H1 (cell line): ENCODE data around the gene SPECC1. TPM values are rescaled to one million over a fixed set of nuclear protein-coding genes. Genes with fewer than 3 reads are reported as not detected.

Experiments used
- CTCF ChIA-PET: fragments of 300-600 bp; sonication (Branson Sonifier 250); formaldehyde crosslinking; loops from one replicate; lab custom pipeline; 2021; ENCODE audit not compliant: partially characterized antibody; lab: Charles Lee
- POLR2A ChIA-PET: fragments of 300-600 bp; sonication (Branson Sonifier 250); formaldehyde crosslinking; loops from one replicate; lab custom pipeline; 2021; ENCODE audit warnings: inconsistent platforms; ENCODE audit not compliant: partially characterized antibody; lab: Charles Lee
- DNase-seq, 2 experiments: peaks; one replicate each; pipeline versions ENCODE4 v3.0.0 to v3.0.0-alpha.2; 2010 to 2022; ENCODE audit warnings: low spot score in 2 of 2, low read depth in 1 of 2, mixed read lengths in 1 of 2
- FAIRE-seq: peaks from 2 replicates; lab custom pipeline; 2011; peaks lifted over from hg19 to GRCh38; lab: Jason Lieb, UNC
- H2AFZ ChIP-seq: 2 replicates; pipeline ENCODE4 v1.8.1; 2012; ENCODE audit warnings: low read length, inconsistent platforms
- H2AK5ac ChIP-seq: 2 replicates; pipeline ENCODE4 v1.6.1; 2013; ENCODE audit warnings: low read depth, low read length
- H2BK120ac ChIP-seq: replicated peaks from 2 replicates; pipeline ENCODE3; 2013; ENCODE audit warnings: low read depth, low read length, inconsistent platforms
- H2BK12ac ChIP-seq: 2 replicates; pipeline ENCODE4 v1.6.1; 2013; ENCODE audit warnings: low read depth, low read length
- H2BK15ac ChIP-seq: 2 replicates; pipeline ENCODE4 v1.6.1; 2013; ENCODE audit warnings: low read length
- H2BK20ac ChIP-seq: 2 replicates; pipeline ENCODE4 v1.6.1; 2013; ENCODE audit warnings: low read length
- H2BK5ac ChIP-seq: 2 replicates; pipeline ENCODE4 v1.6.1; 2013; ENCODE audit warnings: low read depth, low read length
- H3K14ac ChIP-seq: 2 replicates; pipeline ENCODE4 v1.6.1; 2013; ENCODE audit warnings: inconsistent platforms; ENCODE audit not compliant: insufficient read length
- H3K18ac ChIP-seq: 2 replicates; pipeline ENCODE4 v1.6.1; 2013; ENCODE audit warnings: low read length; ENCODE audit errors: extremely low read depth
- H3K23ac ChIP-seq: 2 replicates; pipeline ENCODE4 v1.6.1; 2013; ENCODE audit warnings: inconsistent platforms; ENCODE audit not compliant: insufficient read length
- H3K23me2 ChIP-seq: 2 replicates; pipeline ENCODE4 v1.6.1; 2013; ENCODE audit warnings: low read depth, low read length
- H3K27ac ChIP-seq: 2 replicates; pipeline ENCODE4 v1.6.1; 2011; ENCODE audit warnings: low read depth, low read length, inconsistent platforms
- H3K27me3 ChIP-seq, 4 experiments: replicated peaks in 1 of 4; 1 replicate in 1 of 4; 2 replicates in 3 of 4; pipeline versions ENCODE4 v1.6.1 to v1.8.1; 2011 to 2013; ENCODE audit warnings: low read length in 3 of 4, mild to moderate bottlenecking in 3 of 4, inconsistent platforms in 2 of 4, mixed read lengths in 2 of 4, moderate library complexity in 1 of 4; ENCODE audit not compliant: control insufficient read depth in 3 of 4, insufficient read depth in 3 of 4; ENCODE audit errors: extremely low read depth in 1 of 4
- H3K36me3 ChIP-seq, 4 experiments: 2 replicates each; pipeline versions ENCODE4 v1.6.1 to v1.8.1; 2011 to 2013; ENCODE audit warnings: mild to moderate bottlenecking in 4 of 4, low read length in 3 of 4, moderate library complexity in 2 of 4, control low read depth in 1 of 4, inconsistent platforms in 1 of 4; ENCODE audit not compliant: insufficient read depth in 4 of 4, control insufficient read depth in 2 of 4
- H3K4ac ChIP-seq: replicated peaks from 2 replicates; pipeline ENCODE3; 2013; ENCODE audit warnings: low read length, low read depth, mixed read lengths, inconsistent platforms; ENCODE audit not compliant: insufficient read length
- H3K4me1 ChIP-seq, 4 experiments: replicated peaks in 1 of 4; 1 replicate in 1 of 4; 2 replicates in 3 of 4; pipeline versions ENCODE4 v1.6.1 to v1.8.1; 2011 to 2013; ENCODE audit warnings: low read length in 3 of 4, inconsistent platforms in 2 of 4, mixed read lengths in 1 of 4; ENCODE audit not compliant: insufficient read depth in 4 of 4, control insufficient read depth in 3 of 4
- H3K4me2 ChIP-seq, 2 experiments: 2 replicates each; pipeline versions ENCODE4 v1.6.1 to v1.8.1; 2011 to 2013; ENCODE audit warnings: low read depth in 2 of 2, low read length in 2 of 2, control low read depth in 1 of 2, inconsistent platforms in 1 of 2, mild to moderate bottlenecking in 1 of 2; ENCODE audit not compliant: insufficient read depth in 1 of 2
- H3K4me3 ChIP-seq, 4 experiments: fragments of 200-600, 300-600 bp in 1 of 4; sonication (generic), shearing (Covaris generic), sonication (Bioruptor Twin) in 1 of 4; 2 replicates each; pipeline versions ENCODE4 v1.5.1 to v1.8.1; 2011 to 2016; ENCODE audit warnings: low read length in 4 of 4, low read depth in 3 of 4, control low read depth in 2 of 4, inconsistent platforms in 2 of 4, mild to moderate bottlenecking in 2 of 4, mixed read lengths in 1 of 4, moderate library complexity in 1 of 4; ENCODE audit not compliant: insufficient read depth in 2 of 4; ENCODE audit errors: extremely low read depth in 1 of 4
- H3K56ac ChIP-seq: replicated peaks from 2 replicates; pipeline ENCODE3; 2013; ENCODE audit warnings: low read depth, mild to moderate bottlenecking, mixed read lengths, low read length, inconsistent platforms; ENCODE audit not compliant: insufficient read length
- H3K79me1 ChIP-seq: 2 replicates; pipeline ENCODE4 v1.6.1; 2013; ENCODE audit warnings: low read depth, low read length, control low read depth
- H3K79me2 ChIP-seq, 2 experiments: 2 replicates each; pipeline versions ENCODE4 v1.6.1 to v1.8.1; 2012 to 2013; ENCODE audit warnings: low read length in 2 of 2, mild to moderate bottlenecking in 2 of 2, inconsistent platforms in 1 of 2; ENCODE audit not compliant: insufficient read depth in 2 of 2, control insufficient read depth in 1 of 2
- H3K9ac ChIP-seq, 4 experiments: replicated peaks in 1 of 4; 1 replicate in 1 of 4; 2 replicates in 3 of 4; pipeline versions ENCODE4 v1.6.1 to v1.8.1; 2011 to 2013; ENCODE audit warnings: low read depth in 3 of 4, low read length in 3 of 4, control low read depth in 2 of 4, mild to moderate bottlenecking in 2 of 4, moderate library complexity in 2 of 4, inconsistent platforms in 1 of 4; ENCODE audit errors: extremely low read depth in 1 of 4
- H3K9me3 ChIP-seq, 2 experiments: 2 replicates each; pipeline versions ENCODE4 v1.6.1 to v1.8.1; 2012 to 2013; ENCODE audit warnings: mild to moderate bottlenecking in 2 of 2, moderate library complexity in 2 of 2, control low read depth in 1 of 2, inconsistent platforms in 1 of 2, low read depth in 1 of 2, low read length in 1 of 2, mixed read lengths in 1 of 2; ENCODE audit not compliant: insufficient read depth in 2 of 2
- H4K20me1 ChIP-seq, 2 experiments: replicated peaks in 1 of 2; 2 replicates each; pipeline versions ENCODE3 to v1.8.1; 2011 to 2013; ENCODE audit warnings: inconsistent platforms in 2 of 2, low read length in 2 of 2, mild to moderate bottlenecking in 1 of 2; ENCODE audit not compliant: insufficient read depth in 2 of 2, control insufficient read depth in 1 of 2
- H4K5ac ChIP-seq: 2 replicates; pipeline ENCODE4 v1.6.1; 2013; ENCODE audit warnings: low read length, low read depth, mixed read lengths, inconsistent platforms; ENCODE audit not compliant: insufficient read length
- H4K8ac ChIP-seq: 2 replicates; pipeline ENCODE4 v1.8.0; 2013; ENCODE audit warnings: mild to moderate bottlenecking, moderate library complexity, low read length, inconsistent platforms; ENCODE audit not compliant: insufficient read depth; ENCODE audit errors: extremely low read depth
- H4K91ac ChIP-seq: replicated peaks from 2 replicates; pipeline ENCODE3; 2013; ENCODE audit warnings: low read length, mixed read lengths, inconsistent platforms; ENCODE audit not compliant: insufficient read length
- EZH2 ChIP-seq: fragments of 200-600 bp; sonication (generic); IDR thresholded peaks from 2 replicates; pipeline ENCODE4 v1.7.1; 2012; ENCODE audit warnings: low read depth, mild to moderate bottlenecking, moderate library complexity, low read length, inconsistent platforms; ENCODE audit not compliant: severe bottlenecking
- GABPA ChIP-seq: IDR thresholded peaks from 2 replicates; pipeline ENCODE4 v1.6.1; 2011; ENCODE audit warnings: mild to moderate bottlenecking, low read length, moderate library complexity, borderline replicate concordance; ENCODE audit not compliant: insufficient read depth
- JUND ChIP-seq: IDR thresholded peaks from 2 replicates; pipeline ENCODE4 v1.6.1; 2011; ENCODE audit warnings: mild to moderate bottlenecking, improper control_type of control experiment, low read length
- RFX5 ChIP-seq: IDR thresholded peaks from 2 replicates; pipeline ENCODE4 v1.6.1; 2011; ENCODE audit warnings: low read depth, low read length, improper control_type of control experiment, borderline replicate concordance
- TBP ChIP-seq: IDR thresholded peaks from 2 replicates; pipeline ENCODE4 v1.6.1; 2011; ENCODE audit warnings: low read depth, low read length, improper control_type of control experiment
- WGBS, 2 experiments: shearing (Covaris generic) in 1 of 2; methylation state at CpG; one replicate each; pipeline versions ENCODE4 v1.1.6 to v1.1.7; 2013 to 2015; ENCODE audit warnings: low lambda C conversion rate in 2 of 2, mixed read lengths in 2 of 2, inconsistent platforms in 1 of 2, low coverage in 1 of 2, missing lambda C conversion rate in 1 of 2; ENCODE audit not compliant: insufficient replicate concordance in 2 of 2, insufficient coverage in 1 of 2, insufficient read length in 1 of 2; ENCODE audit errors: extremely low coverage in 1 of 2, missing lambda C conversion rate in 1 of 2; 5-methylcytosine and 5-hydroxymethylcytosine counted together
- polyA plus RNA-seq, 7 experiments: library from polyadenylated mRNA; depleted of rRNA in 3 of 7; stranded (reverse) in 5 of 7; unstranded in 2 of 7; fragments of >200 nt in 5 of 7; fragments of 200-250 nt in 2 of 7; gene quantifications; 1 replicate in 5 of 7; 2 replicates in 1 of 7; 4 replicates in 1 of 7; pipeline versions ENCODE4 v1.2.1 to v1.2.3, GENCODE V29; 2011 to 2013; ENCODE audit warnings: missing spikeins in 2 of 7, mixed read lengths in 2 of 7
- total RNA-seq: library from RNA; stranded (reverse); fragmentation: NEBNext Ultra II Directional; extraction: Animal tissue kit (Norgen Biotek cat#: 25700); gene quantifications from 2 replicates; pipeline ENCODE4 v1.2.1, GENCODE V29; 2021
- TF ChIP-seq, protein P1 (sequence below): IDR thresholded peaks from 2 replicates; pipeline ENCODE4 v1.6.1; 2012; ENCODE audit warnings: inconsistent platforms

SPECC1 gene
- total and polyA plus RNA-seq, 2 of the 8 experiments (the other 6 are each of a cell fraction or from before 2014, with no cell fraction given), result 35.8 to 87.9 TPM

DNA sequence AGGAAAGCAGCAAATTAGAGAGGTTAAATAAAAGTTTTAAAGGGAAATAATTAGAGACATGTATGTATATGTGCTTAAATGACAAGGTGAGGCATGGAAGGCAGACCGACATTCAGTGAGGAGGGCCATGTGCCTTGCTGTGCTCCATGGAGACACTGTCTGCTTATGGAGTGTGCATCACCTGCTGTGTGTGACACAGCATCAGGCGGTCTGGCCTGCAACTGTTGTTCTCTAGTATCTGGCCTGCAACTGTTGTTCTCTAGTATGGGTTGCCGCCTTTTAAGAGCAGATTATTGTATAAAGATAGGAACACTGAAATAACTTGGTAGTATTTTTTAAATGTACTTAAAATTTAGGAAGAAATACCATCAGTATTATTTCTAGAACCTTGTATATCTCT is 233.1 kb downstream of the SPECC1 start:
- Histone ChIP-seq H2AFZ (no peak overlapping the region), H3K56ac (no peak overlapping the region), H3K4me1 (no peaks in the 10 kb centered on the region), H3K9ac (no peak overlapping the region), H4K20me1 (no peaks in the 10 kb centered on the region), H3K9me3 (no peaks in the 10 kb centered on the region), H3K4me3 (no peak overlapping the region), H2BK5ac (no peak overlapping the region), H3K18ac (no peak overlapping the region), H4K8ac (no peak overlapping the region), H3K79me1 (no peaks in the 10 kb centered on the region), H2BK12ac (no peak overlapping the region), H3K23ac (no peak overlapping the region), H3K14ac (no peak overlapping the region), H2BK120ac (no peak overlapping the region), H3K23me2 (no peaks in the 10 kb centered on the region), H2BK15ac (no peak overlapping the region), H3K4ac (no peak overlapping the region), H3K27ac (no peak overlapping the region), H3K4me2 (no peak overlapping the region), H3K27me3 (no peaks in the 10 kb centered on the region), H2AK5ac (no peak overlapping the region), H3K36me3 (peaks cover 0 to 15% (median 6%) of the 10 kb centered on the region in 4 experiments; a peak in 6 of 8 replicates), H4K5ac (no peak overlapping the region), H3K79me2 (no peaks in the 10 kb centered on the region), H2BK20ac (no peak overlapping the region), H4K91ac (no peak overlapping the region)
- CTCF ChIA-PET, result no interaction called here
- no peak for FAIRE-seq
- 91% methylated on average over 3 of the region's 3 CpGs; no CpG with 5 or more reads in 1 of the 2 experiments for WGBS, 2 experiments
- no peak for DNase-seq
- POLR2A ChIA-PET, result no interaction called here
- TF ChIP-seq, protein P1, sequence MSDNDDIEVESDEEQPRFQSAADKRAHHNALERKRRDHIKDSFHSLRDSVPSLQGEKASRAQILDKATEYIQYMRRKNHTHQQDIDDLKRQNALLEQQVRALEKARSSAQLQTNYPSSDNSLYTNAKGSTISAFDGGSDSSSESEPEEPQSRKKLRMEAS, result no peak
- TF ChIP-seq RFX5, result no peak
- no peak for TF ChIP-seq GABPA
- no peak for TF ChIP-seq EZH2
- TF ChIP-seq JUND, result no peak
- TF ChIP-seq TBP, result no peak
